Measurements from ENCODE around the gene PIK3C2G.

PIK3C2G gene

DNA sequence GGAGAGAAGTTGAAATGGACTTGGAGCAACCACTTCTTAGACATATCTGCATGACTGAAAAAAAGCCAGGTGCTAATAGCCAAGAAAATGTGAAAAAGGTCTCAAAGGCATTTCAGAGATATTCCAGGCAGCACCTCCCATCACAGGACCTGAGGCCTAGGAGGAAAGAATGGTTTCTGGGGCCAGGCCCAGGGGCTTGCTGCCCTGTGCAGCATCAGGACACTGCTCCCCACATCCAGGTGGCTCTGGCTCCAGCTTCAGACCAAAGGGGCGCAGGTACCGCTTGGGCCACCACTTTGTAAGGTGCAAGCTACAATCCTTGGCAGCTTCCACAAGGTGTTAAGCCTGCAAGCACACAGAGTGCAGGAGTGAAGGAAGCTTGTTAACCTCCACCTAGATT is 114.3 kb downstream of the PIK3C2G start:
- no peak for TF ChIP-seq CTCF (IDR thresholded peaks at IDR 0.05; ENCODE audit: low read length, missing control alignments)
- no peak overlapping the region for H3K4me3 ChIP-seq (replicated peaks; ENCODE audit: low read depth, low read length)
- DNase-seq (ENCODE audit: low read depth), result no peak

- no peak for TF ChIP-seq CTCF (IDR thresholded peaks at IDR 0.05; ENCODE audit: low read length, missing control alignments)
- peak; percentile 84 for DNase-seq (ENCODE audit: low read depth)
- H3K4me3 ChIP-seq (replicated peaks; ENCODE audit: low read depth, low read length), result no peak overlapping the region
Observed at GRCh38 chr12:18382236-18382885, 121.0 kb downstream of the PIK3C2G start.

DNA sequence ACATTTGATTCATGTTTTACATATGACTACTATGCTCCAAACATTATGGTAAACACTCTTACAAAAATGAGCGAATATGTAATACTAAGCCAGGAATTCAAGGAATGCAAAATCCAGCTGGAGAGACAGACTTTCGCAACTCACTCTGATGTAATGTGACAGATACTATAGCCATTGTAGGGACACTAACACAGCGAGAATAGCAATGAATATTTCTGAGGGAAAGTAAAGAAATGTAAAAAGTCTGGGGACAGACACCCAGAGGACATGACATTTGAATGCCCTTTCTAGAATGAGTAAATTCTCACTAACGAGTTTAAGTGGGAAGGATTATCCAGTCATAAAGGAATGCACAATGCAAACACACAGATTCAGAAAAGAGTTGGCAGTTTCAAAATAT is 121.9 kb downstream of the PIK3C2G start:
- peak overlapping the region; percentile 6 for H3K4me3 ChIP-seq (replicated peaks; ENCODE audit: low read depth, low read length)
- peak; percentile 96 for DNase-seq (ENCODE audit: low read depth)
- TF ChIP-seq CTCF (IDR thresholded peaks at IDR 0.05; ENCODE audit: low read length, missing control alignments), result no peak

DNA sequence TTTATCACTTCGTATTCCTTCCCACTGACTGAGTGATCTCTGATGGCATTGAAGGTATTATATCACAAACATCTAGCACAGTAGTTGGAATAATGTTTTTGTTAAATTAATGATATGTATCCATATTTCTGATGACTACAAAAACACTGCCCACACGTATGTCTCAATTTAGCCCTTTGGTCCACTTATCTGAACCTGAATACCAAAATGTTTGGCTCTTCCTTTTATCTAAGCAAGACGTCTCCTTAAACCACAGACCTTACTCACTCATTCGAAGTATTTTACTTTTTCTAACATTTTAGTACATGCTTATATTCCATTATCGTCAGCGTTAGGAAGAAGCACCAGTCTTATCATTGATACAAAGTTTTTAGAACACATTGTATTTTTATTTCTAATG is 126.4 kb downstream of the PIK3C2G start:
- TF ChIP-seq CTCF (IDR thresholded peaks at IDR 0.05; ENCODE audit: low read length, missing control alignments), result no peak
- DNase-seq (ENCODE audit: low read depth), result peak; percentile 24
- no peak overlapping the region for H3K4me3 ChIP-seq (replicated peaks; ENCODE audit: low read depth, low read length)

- no peak for TF ChIP-seq CTCF (IDR thresholded peaks at IDR 0.05; ENCODE audit: low read length, missing control alignments)
- no peak overlapping the region for H3K4me3 ChIP-seq (replicated peaks; ENCODE audit: low read depth, low read length)
- no peak for DNase-seq (ENCODE audit: low read depth)
Observed at GRCh38 chr12:18389820-18390219, 128.5 kb downstream of the PIK3C2G start.

- TF ChIP-seq CTCF (IDR thresholded peaks at IDR 0.05; ENCODE audit: low read length, missing control alignments), result no peak
Observed at GRCh38 chr12:18391151-18391550, 129.8 kb downstream of the PIK3C2G start.

GRCh38 chr12:18394742-18395141 is 133.4 kb downstream of the PIK3C2G start:
- no peak overlapping the region for H3K4me3 ChIP-seq (replicated peaks; ENCODE audit: low read depth, low read length)
- no peak for TF ChIP-seq CTCF (IDR thresholded peaks at IDR 0.05; ENCODE audit: low read length, missing control alignments)
- DNase-seq (ENCODE audit: low read depth), result no peak

More at GRCh38 chr12:18391151-18391550, 129.8 kb downstream of the PIK3C2G start:
- no peak overlapping the region for H3K4me3 ChIP-seq (replicated peaks; ENCODE audit: low read depth, low read length)
- no peak for DNase-seq (ENCODE audit: low read depth)
